Kasumi-1 (cell line): ENCODE data around the gene TRIM37.
"Not testable (repeated sequence)": the region's sequence is repeated elsewhere in the genome, so short reads cannot be mapped to it uniquely, and the experiment has no call there.

Experiments used
- DNase-seq, 2 experiments: peaks; one replicate each; lab custom pipeline; 2025; lab: John Stamatoyannopoulos, UW

TRIM37 gene

DNA sequence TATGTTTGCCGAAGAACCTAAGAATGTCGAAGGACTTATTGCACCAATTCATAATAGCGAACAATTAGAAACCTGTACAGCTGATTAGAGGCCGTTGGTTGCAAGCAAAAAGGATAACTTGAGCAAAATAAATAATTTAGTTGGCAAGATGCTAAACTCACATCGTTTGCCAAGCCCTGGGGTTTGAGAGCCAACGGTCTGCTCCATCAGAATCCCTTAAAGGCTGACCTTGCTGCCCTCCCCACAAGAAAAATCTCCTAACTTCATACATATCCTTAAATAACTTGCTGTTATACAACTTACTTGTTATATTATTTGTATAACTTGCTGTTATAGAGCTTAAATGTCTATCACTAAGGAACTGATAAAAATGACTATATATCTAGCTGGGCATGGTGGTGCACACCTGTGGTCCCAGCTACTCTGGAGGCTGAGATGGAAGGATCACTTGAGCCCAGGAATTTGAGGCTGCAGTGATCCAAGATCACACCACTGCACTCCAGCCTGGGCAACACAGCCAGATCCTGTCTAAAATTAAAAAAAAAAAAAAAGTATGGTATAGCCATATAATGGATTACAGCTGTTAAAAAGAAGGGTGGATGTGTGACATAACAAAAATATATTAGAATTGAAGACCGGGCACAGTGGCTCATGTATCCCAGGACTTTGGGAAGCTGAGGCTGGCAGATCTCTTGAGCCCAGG is 1.9 kb upstream of the TRIM37 start:
- no peak for DNase-seq

DNA sequence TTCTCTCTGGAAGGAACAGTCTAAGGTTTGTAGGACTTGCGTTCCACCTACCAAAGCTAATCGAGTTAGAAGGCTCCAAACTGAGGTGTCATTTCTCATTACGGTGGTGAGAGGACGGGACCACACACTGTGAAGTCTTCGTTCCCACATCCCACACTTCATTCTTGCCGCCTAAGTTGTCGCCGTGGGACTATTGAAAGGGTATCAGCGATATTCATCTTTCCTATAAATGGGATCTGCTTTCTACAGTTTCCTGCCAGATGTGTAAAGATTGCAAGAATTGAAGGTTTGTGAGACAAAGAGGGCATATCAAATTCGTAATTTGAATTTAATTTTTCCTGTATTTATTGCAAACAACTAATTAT is 608 bp upstream of the TRIM37 start:
- peak in 1 of 2 experiments; percentile 74 for DNase-seq

- peak; percentile 68 to 73 for DNase-seq
These were observed 723 bp downstream of the TRIM37 start for GRCh38 chr17:59105852-59106462.

DNA sequence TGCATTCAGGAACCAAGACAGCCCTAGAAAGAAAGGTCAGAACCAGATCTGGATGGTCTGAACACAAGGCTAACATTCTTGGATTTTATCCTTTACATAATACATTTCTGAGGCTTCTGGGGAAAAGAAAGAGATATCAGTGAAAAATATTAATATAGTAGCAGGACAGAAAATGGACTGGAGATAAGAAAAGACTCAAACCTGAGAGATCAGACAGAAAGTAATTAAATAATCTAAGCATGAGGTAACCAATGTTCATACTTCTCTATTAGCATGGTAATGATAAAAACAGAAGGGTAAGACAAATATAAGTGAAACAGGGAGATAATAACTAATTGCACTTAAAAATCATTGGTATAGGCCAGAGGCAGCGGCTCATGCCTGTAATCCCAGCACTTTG is 5.5 kb downstream of the TRIM37 start:
- DNase-seq = no peak

DNA sequence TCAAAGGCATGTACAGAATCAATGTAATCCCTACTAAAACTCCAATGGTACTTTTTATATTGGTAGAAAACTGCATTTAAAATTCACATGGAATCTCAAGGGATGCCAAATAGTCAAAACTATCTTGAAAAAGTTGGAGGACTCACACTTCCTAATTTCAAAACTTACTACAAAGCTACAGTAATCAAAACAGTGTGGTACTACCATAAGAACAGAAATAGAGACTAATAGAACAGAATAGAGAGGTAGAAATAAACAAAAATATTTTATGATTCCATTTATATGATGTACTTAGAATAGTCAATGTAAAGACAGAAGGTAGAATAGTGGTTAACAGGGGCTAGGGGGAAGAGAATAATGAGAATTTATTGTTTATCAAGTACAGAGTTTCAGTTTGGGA is 8.8 kb downstream of the TRIM37 start:
- DNase-seq = no peak

- no peak for DNase-seq
These were observed 11.7 kb downstream of the TRIM37 start for GRCh38 chr17:59094861-59095530.

GRCh38 chr17:59093702-59094231 is 12.9 kb downstream of the TRIM37 start:
- no peak for DNase-seq

GRCh38 chr17:59093145-59093701 is 13.5 kb downstream of the TRIM37 start:
- DNase-seq = peak; percentile 10 to 33

- not testable (repeated sequence) for DNase-seq
These were observed 16.1 kb downstream of the TRIM37 start for GRCh38 chr17:59090593-59090992.

GRCh38 chr17:59084154-59084553 is 22.5 kb downstream of the TRIM37 start:
- no peak for DNase-seq

GRCh38 chr17:59074494-59074893 is 32.2 kb downstream of the TRIM37 start:
- no peak for DNase-seq

DNA sequence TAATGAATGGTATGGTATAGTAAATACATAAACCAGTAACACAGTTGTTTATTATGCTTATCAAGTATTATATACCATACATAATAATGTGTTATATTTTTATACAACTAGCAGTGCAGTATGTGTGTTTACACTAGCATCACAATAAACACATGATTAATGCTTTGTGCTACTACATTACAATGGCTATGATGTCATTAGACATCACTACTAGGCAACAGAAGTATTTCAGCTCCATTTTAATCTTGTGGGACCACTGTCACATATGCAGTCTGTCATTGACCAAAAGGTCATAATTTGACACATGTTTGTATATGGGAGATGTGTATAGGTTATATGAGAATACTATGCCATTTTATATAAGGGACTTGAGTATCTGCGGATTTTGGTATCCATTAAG is 32.7 kb downstream of the TRIM37 start:
- no peak for DNase-seq

DNA sequence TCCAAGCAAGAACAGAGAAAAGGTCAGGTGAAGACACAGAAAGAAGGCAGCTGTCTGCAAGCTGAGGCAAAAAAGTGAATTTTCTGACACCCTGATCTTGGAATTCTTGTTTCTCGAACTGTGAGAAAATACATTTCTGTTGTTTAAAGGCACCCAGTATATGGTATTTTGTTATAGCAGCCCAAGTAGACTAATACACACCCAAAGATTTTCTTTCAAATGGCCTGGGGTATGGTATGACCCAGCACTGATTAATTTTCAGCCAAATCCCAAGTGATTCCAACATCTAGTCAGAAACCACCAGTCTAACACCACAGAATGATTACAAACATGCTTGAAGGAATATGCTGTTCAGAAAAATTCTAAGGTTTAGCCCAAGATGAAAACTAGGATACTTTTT is 36.8 kb downstream of the TRIM37 start:
- no peak for DNase-seq

DNA sequence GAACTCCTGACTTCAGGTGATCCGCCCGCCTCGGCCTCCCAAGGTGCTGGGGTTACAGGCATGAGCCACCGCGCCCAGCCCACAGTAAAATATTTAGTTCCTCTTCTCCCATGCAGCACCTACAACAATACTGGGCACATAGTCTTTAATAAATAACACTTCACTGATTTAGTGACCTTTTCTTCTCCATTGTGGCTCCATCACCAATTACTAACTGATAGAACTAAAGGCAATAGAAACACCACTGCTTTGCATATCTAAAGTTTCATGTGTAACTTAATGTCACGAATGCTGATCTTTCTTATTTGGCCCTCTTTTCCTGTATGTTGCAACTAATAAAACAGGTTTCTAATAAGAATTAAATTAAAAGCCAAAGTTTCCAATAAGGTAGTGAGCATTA is 38.9 kb downstream of the TRIM37 start:
- DNase-seq = no peak

- DNase-seq = no peak
These were observed 39.3 kb downstream of the TRIM37 start for GRCh38 chr17:59067340-59067739.

- no peak for DNase-seq
These were observed 44.2 kb downstream of the TRIM37 start for GRCh38 chr17:59062509-59062908.

DNA sequence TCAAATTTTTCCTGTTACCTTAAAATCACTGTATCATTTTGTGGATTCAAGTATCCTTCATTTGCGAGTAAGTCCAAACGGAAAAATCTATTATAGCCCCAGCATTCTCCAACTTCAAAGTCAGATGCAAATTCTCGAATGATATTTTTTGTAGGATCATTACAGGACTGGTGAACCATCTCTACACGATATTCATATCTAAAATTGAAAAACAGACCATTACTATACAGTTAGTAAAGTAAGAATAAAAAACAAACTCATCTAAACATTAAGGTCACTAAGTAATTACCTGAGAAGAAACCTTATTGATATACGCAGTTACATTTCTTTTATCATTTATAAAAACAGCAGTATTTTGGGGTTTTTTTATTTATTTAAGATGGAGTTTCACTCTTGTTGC is 49.8 kb downstream of the TRIM37 start:
- DNase-seq = no peak

- no peak for DNase-seq
These were observed 56.9 kb downstream of the TRIM37 start for GRCh38 chr17:59049798-59050197.

DNA sequence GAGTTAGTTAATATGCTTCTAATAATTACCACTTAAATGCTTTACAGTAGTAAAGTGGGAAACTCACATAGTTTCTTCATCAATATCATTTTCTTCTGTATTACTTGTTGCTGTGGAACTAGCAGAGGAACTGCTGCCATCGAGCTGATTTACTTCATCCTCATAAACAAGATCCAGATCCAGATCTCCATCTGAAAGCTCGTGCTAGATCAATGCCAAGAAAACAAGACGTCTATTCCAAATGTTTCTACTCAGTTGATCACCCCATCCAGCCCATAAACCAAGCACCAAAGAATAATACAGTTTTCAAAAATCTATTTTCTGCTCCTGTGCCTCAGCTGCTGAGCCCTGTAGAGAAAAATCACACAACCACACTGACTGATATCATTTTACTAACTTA is 59.1 kb downstream of the TRIM37 start:
- DNase-seq = no peak

DNA sequence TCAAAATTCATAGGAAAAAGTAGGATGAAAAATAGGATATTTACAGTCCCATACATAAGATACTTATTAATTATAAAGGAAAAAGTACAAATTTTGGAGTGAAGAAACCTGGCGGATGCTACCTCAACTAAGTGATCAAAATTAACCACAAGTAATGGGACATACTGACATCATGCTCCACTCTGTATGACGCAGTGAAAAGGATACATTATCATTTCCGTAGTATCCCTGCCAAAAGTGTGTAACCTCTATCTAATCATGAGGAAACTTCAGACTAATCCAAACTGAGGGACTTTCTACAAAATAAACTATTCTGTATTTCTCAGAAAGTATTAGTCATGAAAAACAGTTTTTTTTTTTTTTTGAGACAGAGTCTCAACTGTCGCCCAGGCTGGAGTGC is 60.5 kb downstream of the TRIM37 start:
- no peak for DNase-seq

GRCh38 chr17:59038734-59039133 is 67.9 kb downstream of the TRIM37 start:
- no peak for DNase-seq

GRCh38 chr17:59037960-59038359 is 68.7 kb downstream of the TRIM37 start:
- no peak for DNase-seq

GRCh38 chr17:59030811-59031210 is 75.9 kb downstream of the TRIM37 start:
- no peak for DNase-seq
